GM23338 (cell line): ENCODE results near the gene HMHB1. TPM values are rescaled to one million over a fixed set of nuclear protein-coding genes. Genes with fewer than 3 reads are reported as not detected.

Experiments used
- ATAC-seq: fragments of 200-7000 bp; cut with Tn5 transposase; 3 replicates; pipeline ENCODE4 v1.9.1; 2020
- DNase-seq: peaks from one replicate; pipeline ENCODE4 v3.0.0-alpha.2; 2015; ENCODE audit warnings: low spot score
- H2AFZ ChIP-seq: fragments of 200-600 bp; sonication (generic); 2 replicates; pipeline ENCODE4 v1.8.0; 2016; ENCODE audit warnings: antibody characterized with exemption, mild to moderate bottlenecking, moderate library complexity
- H3F3A ChIP-seq: fragments of 200-600 bp; sonication (generic); replicated peaks from 2 replicates; pipeline ENCODE4 v1.8.0; 2017; ENCODE audit warnings: antibody characterized with exemption, mixed run types, low read depth
- H3K27ac ChIP-seq: fragments of 200-600 bp; sonication (generic); 2 replicates; pipeline ENCODE4 v1.6.1; 2016; ENCODE audit warnings: low read depth
- H3K27me3 ChIP-seq: fragments of 200-600 bp; sonication (generic); 2 replicates; pipeline ENCODE4 v1.8.0; 2016; ENCODE audit warnings: mild to moderate bottlenecking, mixed run types, moderate library complexity; ENCODE audit not compliant: insufficient read depth
- H3K36me3 ChIP-seq: fragments of 200-600 bp; sonication (generic); 2 replicates; pipeline ENCODE4 v1.8.0; 2016; ENCODE audit warnings: mild to moderate bottlenecking; ENCODE audit not compliant: insufficient read depth
- H3K4me1 ChIP-seq: fragments of 200-600 bp; sonication (generic); 2 replicates; pipeline ENCODE4 v1.8.0; 2016; ENCODE audit warnings: mild to moderate bottlenecking, moderate library complexity; ENCODE audit not compliant: insufficient read depth
- H3K4me2 ChIP-seq: fragments of 200-600 bp; sonication (generic); 2 replicates; pipeline ENCODE4 v1.7.1; 2017; ENCODE audit warnings: mixed run types
- H3K4me3 ChIP-seq: fragments of 200-600 bp; sonication (generic); 2 replicates; pipeline ENCODE4 v1.6.1; 2016; ENCODE audit warnings: mixed run types
- H3K79me2 ChIP-seq: fragments of 200-600 bp; sonication (generic); replicated peaks from 2 replicates; pipeline ENCODE4 v1.8.0; 2017; ENCODE audit warnings: mild to moderate bottlenecking; ENCODE audit not compliant: insufficient read depth
- H3K9me2 ChIP-seq: fragments of 200-600 bp; sonication (generic); 2 replicates; pipeline ENCODE4 v1.8.0; 2017; ENCODE audit not compliant: insufficient read depth
- H4K20me1 ChIP-seq: fragments of 200-600 bp; sonication (generic); replicated peaks from 2 replicates; pipeline ENCODE4 v1.8.0; 2017; ENCODE audit warnings: mild to moderate bottlenecking; ENCODE audit not compliant: insufficient read depth
- H3K27ac Mint-ChIP-seq: 2 replicates; pipeline ENCODE4 v1.8.0; 2020; ENCODE audit warnings: inconsistent platforms, mild to moderate bottlenecking, moderate library complexity, mixed read lengths
- H3K27me3 Mint-ChIP-seq: 3 replicates; pipeline ENCODE4 v1.8.0; 2022; ENCODE audit warnings: low read depth, mild to moderate bottlenecking, moderate library complexity, mixed read lengths, inconsistent platforms; ENCODE audit not compliant: insufficient read depth, poor library complexity
- H3K36me3 Mint-ChIP-seq: 3 replicates; pipeline ENCODE4 v1.8.0; 2021; ENCODE audit warnings: low read depth, mild to moderate bottlenecking, inconsistent platforms, moderate library complexity, mixed read lengths
- H3K4me1 Mint-ChIP-seq: 3 replicates; pipeline ENCODE4 v1.8.0; 2020; ENCODE audit warnings: mild to moderate bottlenecking, inconsistent platforms, mixed read lengths
- H3K4me3 Mint-ChIP-seq: 3 replicates; pipeline ENCODE4 v1.8.0; 2021; ENCODE audit warnings: moderate library complexity, mild to moderate bottlenecking, inconsistent platforms, mixed read lengths
- H3K9me3 Mint-ChIP-seq: 3 replicates; pipeline ENCODE4 v1.8.0; 2020; ENCODE audit warnings: moderate library complexity, mild to moderate bottlenecking, inconsistent platforms, mixed read lengths
- CREB1 ChIP-seq: fragments of 250-450 bp; sonication (Bioruptor Pico); IDR thresholded peaks from 2 replicates; pipeline ENCODE4 v1.5.0; 2020; ENCODE audit warnings: low read depth, mild to moderate bottlenecking, moderate library complexity
- CTCF ChIP-seq, 2 experiments: fragments of 200-600 bp in 1 of 2; sonication (generic) in 1 of 2; conservative IDR thresholded peaks; 2 replicates each; pipeline versions ENCODE4 v1.5.1 to v1.6.1; 2016 to 2017; ENCODE audit warnings: antibody characterized with exemption in 2 of 2, low read depth in 2 of 2, mild to moderate bottlenecking in 2 of 2, moderate library complexity in 1 of 2
- ETS1 ChIP-seq: IDR thresholded peaks from 2 replicates; pipeline ENCODE4 v1.6.1; 2016; ENCODE audit warnings: antibody characterized with exemption
- EZH2 ChIP-seq: fragments of 200-600 bp; sonication (generic); IDR thresholded peaks from one replicate; pipeline ENCODE4 v1.8.0; 2017; ENCODE audit warnings: antibody characterized with exemption, mild to moderate bottlenecking, low read depth; ENCODE audit not compliant: unreplicated experiment
- EZH2phosphoT487 ChIP-seq: fragments of 200-600 bp; sonication (generic); IDR thresholded peaks from one replicate; pipeline ENCODE4 v1.8.1; 2018; ENCODE audit warnings: antibody characterized with exemption; ENCODE audit not compliant: unreplicated experiment
- JUNB ChIP-seq: IDR thresholded peaks from one replicate; pipeline ENCODE4 v1.6.1; 2016; ENCODE audit warnings: antibody characterized with exemption; ENCODE audit not compliant: unreplicated experiment
- NANOG ChIP-seq: IDR thresholded peaks from 2 replicates; pipeline ENCODE4 v1.6.1; 2016; ENCODE audit warnings: antibody characterized with exemption, borderline replicate concordance
- POLR2AphosphoS5 ChIP-seq: IDR thresholded peaks from 2 replicates; pipeline ENCODE4 v1.6.1; 2016; ENCODE audit warnings: antibody characterized with exemption, low read depth
- ZNF114 ChIP-seq: fragments of 250-450 bp; sonication (Bioruptor Pico); IDR thresholded peaks from 2 replicates; pipeline ENCODE4 v1.5.0; 2020; ENCODE audit warnings: mild to moderate bottlenecking, moderate library complexity
- ZNF331 ChIP-seq: fragments of 250-450 bp; sonication (Bioruptor Pico); IDR thresholded peaks from 2 replicates; pipeline ENCODE4 v1.5.0; 2020; ENCODE audit warnings: low read depth, mild to moderate bottlenecking, moderate library complexity
- ZNF462 ChIP-seq: fragments of 250-450 bp; sonication (Bioruptor Pico); IDR thresholded peaks from 2 replicates; pipeline ENCODE4 v1.5.0; 2020; ENCODE audit warnings: mild to moderate bottlenecking, moderate library complexity
- polyA plus RNA-seq: library from polyadenylated mRNA; unstranded; fragments of >200 nt; fragmentation: Nextera tagmentation; extraction: Ambion mirVana; gene quantifications from 2 replicates; pipeline ENCODE4 v1.2.1, GENCODE V29; 2016
- total RNA-seq: library from RNA; depleted of rRNA; stranded (reverse); fragments of >200 nt; shearing (Covaris generic); gene quantifications from 2 replicates; pipeline ENCODE4 v1.2.3, GENCODE V29; 2014
- TF ChIP-seq, protein P1 (sequence below): IDR thresholded peaks from one replicate; pipeline ENCODE4 v1.6.1; 2018; ENCODE audit warnings: antibody characterized with exemption; ENCODE audit not compliant: unreplicated experiment

The HMHB1 gene
- total and polyA plus RNA-seq, 2 experiments from 2014 or later: not detected

DNA sequence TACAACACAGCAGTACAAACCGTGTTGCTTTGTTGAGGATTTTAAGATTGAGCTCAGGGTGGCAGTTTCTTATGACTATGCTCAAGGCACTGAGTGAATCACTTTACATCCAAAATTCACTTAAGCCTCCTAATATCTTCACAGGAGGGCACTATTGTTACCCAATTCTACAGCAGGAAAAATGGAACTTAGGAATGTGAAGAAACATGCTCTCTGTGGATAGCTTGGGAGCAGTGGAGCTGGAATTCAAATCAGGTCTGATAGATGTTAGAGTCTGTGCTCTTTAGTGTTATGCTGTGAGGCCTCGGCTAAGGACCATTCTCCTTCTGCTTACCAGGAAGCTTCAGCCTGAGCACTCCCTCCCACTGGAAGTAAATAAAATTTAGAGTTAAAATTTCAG is 18.7 kb upstream of the HMHB1 start:
- Histone ChIP-seq H3K36me3 (no peaks in the 10 kb centered on the region), H2AFZ (peak overlapping the region; percentile 75; the same call in 1 of the 2 replicates), H3K27ac (no peak overlapping the region), H3K27me3 (no peaks in the 10 kb centered on the region), H3K79me2 (no peaks in the 10 kb centered on the region), H3F3A (no peaks in the 10 kb centered on the region), H3K4me3 (no peak overlapping the region), H4K20me1 (no peaks in the 10 kb centered on the region), H3K4me2 (no peak overlapping the region), H3K9me2 (peaks cover 7% of the 10 kb centered on the region), H3K4me1 (no peaks in the 10 kb centered on the region)
- no peak for TF ChIP-seq ZNF331 (CRISPR knock-in tag)
- no peak for TF ChIP-seq NANOG
- TF ChIP-seq, protein P1, sequence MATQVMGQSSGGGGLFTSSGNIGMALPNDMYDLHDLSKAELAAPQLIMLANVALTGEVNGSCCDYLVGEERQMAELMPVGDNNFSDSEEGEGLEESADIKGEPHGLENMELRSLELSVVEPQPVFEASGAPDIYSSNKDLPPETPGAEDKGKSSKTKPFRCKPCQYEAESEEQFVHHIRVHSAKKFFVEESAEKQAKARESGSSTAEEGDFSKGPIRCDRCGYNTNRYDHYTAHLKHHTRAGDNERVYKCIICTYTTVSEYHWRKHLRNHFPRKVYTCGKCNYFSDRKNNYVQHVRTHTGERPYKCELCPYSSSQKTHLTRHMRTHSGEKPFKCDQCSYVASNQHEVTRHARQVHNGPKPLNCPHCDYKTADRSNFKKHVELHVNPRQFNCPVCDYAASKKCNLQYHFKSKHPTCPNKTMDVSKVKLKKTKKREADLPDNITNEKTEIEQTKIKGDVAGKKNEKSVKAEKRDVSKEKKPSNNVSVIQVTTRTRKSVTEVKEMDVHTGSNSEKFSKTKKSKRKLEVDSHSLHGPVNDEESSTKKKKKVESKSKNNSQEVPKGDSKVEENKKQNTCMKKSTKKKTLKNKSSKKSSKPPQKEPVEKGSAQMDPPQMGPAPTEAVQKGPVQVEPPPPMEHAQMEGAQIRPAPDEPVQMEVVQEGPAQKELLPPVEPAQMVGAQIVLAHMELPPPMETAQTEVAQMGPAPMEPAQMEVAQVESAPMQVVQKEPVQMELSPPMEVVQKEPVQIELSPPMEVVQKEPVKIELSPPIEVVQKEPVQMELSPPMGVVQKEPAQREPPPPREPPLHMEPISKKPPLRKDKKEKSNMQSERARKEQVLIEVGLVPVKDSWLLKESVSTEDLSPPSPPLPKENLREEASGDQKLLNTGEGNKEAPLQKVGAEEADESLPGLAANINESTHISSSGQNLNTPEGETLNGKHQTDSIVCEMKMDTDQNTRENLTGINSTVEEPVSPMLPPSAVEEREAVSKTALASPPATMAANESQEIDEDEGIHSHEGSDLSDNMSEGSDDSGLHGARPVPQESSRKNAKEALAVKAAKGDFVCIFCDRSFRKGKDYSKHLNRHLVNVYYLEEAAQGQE: no peak
- TF ChIP-seq ZNF462 (CRISPR knock-in tag): no peak
- TF ChIP-seq ZNF114: no peak
- no peak for TF ChIP-seq EZH2phosphoT487
- no peak for TF ChIP-seq JUNB
- no peak for TF ChIP-seq ETS1
- no peak for TF ChIP-seq CTCF (conservative IDR thresholded peaks at IDR 0.05; ENCODE audit: low read depth in 2 of 2)
- no peak for TF ChIP-seq EZH2
- TF ChIP-seq CREB1 (CRISPR knock-in tag): no peak
- TF ChIP-seq POLR2AphosphoS5: no peak
- ATAC-seq (peak; percentile 32; the same call in 1 of the 3 replicates), DNase-seq (no peak)
- no peaks in the 10 kb centered on the region for H3K9me3 Mint-ChIP-seq
- H3K4me3 Mint-ChIP-seq: no peak overlapping the region
- no peaks in the 10 kb centered on the region for H3K27me3 Mint-ChIP-seq
- peaks cover 11% of the 10 kb centered on the region; the same call in 2 of the 3 replicates for H3K4me1 Mint-ChIP-seq
- no peaks in the 10 kb centered on the region for H3K36me3 Mint-ChIP-seq
- no peak overlapping the region for H3K27ac Mint-ChIP-seq
